Measurements from ENCODE around the gene NRP2. TPM values are rescaled to one million over a fixed set of nuclear protein-coding genes. Genes with fewer than 3 reads are reported as not detected.

The NRP2 gene
- polyA plus RNA-seq, 4 donors = 59.5 to 70.4 (median 62.3) TPM

- no peak for DNase-seq (ENCODE audit: low read depth in 4 of 4, low spot score in 2 of 4)
Measured at GRCh38 chr2:205768815-205769494, 86.7 kb downstream of the NRP2 start.

GRCh38 chr2:205769495-205769850 is 87.2 kb downstream of the NRP2 start:
- DNase-seq (ENCODE audit: low read depth in 4 of 4, low spot score in 2 of 4) = no peak

- no peak for DNase-seq (ENCODE audit: low read depth in 4 of 4, low spot score in 2 of 4)
Measured at GRCh38 chr2:205769879-205770278, 87.6 kb downstream of the NRP2 start.

GRCh38 chr2:205770577-205770976 is 88.3 kb downstream of the NRP2 start:
- no peak for DNase-seq (ENCODE audit: low read depth in 4 of 4, low spot score in 2 of 4)

GRCh38 chr2:205771031-205771430 is 88.7 kb downstream of the NRP2 start:
- no peak for DNase-seq (ENCODE audit: low read depth in 4 of 4, low spot score in 2 of 4)

- DNase-seq (ENCODE audit: low read depth in 4 of 4, low spot score in 2 of 4) = no peak
Measured at GRCh38 chr2:205771666-205772065, 89.4 kb downstream of the NRP2 start.

GRCh38 chr2:205772983-205773382 is 90.7 kb downstream of the NRP2 start:
- no peak for DNase-seq (ENCODE audit: low read depth in 4 of 4, low spot score in 2 of 4)

GRCh38 chr2:205773989-205774388 is 91.7 kb downstream of the NRP2 start:
- DNase-seq (ENCODE audit: low read depth in 4 of 4, low spot score in 2 of 4) = no peak

- no peak for DNase-seq (ENCODE audit: low read depth in 4 of 4, low spot score in 2 of 4)
Measured at GRCh38 chr2:205775097-205775877, 93.0 kb downstream of the NRP2 start.

- no peak for DNase-seq (ENCODE audit: low read depth in 4 of 4, low spot score in 2 of 4)
Measured at GRCh38 chr2:205776139-205776538, 93.8 kb downstream of the NRP2 start.

- no peak for DNase-seq (ENCODE audit: low read depth in 4 of 4, low spot score in 2 of 4)
Measured at GRCh38 chr2:205776720-205777119, 94.4 kb downstream of the NRP2 start.

- DNase-seq (ENCODE audit: low read depth in 4 of 4, low spot score in 2 of 4) = no peak
Measured at GRCh38 chr2:205778356-205778755, 96.1 kb downstream of the NRP2 start.

- DNase-seq (ENCODE audit: low read depth in 4 of 4, low spot score in 2 of 4) = no peak
Measured at GRCh38 chr2:205780645-205781044, 98.3 kb downstream of the NRP2 start.

- DNase-seq (ENCODE audit: low read depth in 4 of 4, low spot score in 2 of 4) = no peak
Measured at GRCh38 chr2:205781244-205781931, 99.1 kb downstream of the NRP2 start.

GRCh38 chr2:205782941-205783340 is 100.6 kb downstream of the NRP2 start:
- DNase-seq (ENCODE audit: low read depth in 4 of 4, low spot score in 2 of 4) = no peak

- DNase-seq (ENCODE audit: low read depth in 4 of 4, low spot score in 2 of 4) = no peak
Measured at GRCh38 chr2:205783872-205784499, 101.7 kb downstream of the NRP2 start.

- DNase-seq (ENCODE audit: low read depth in 4 of 4, low spot score in 2 of 4) = no peak
Measured at GRCh38 chr2:205785507-205786260, 103.4 kb downstream of the NRP2 start.

GRCh38 chr2:205786976-205787375 is 104.7 kb downstream of the NRP2 start:
- no peak for DNase-seq (ENCODE audit: low read depth in 4 of 4, low spot score in 2 of 4)

- DNase-seq (ENCODE audit: low read depth in 4 of 4, low spot score in 2 of 4) = no peak
Measured at GRCh38 chr2:205787761-205788160, 105.5 kb downstream of the NRP2 start.

- DNase-seq (ENCODE audit: low read depth in 4 of 4, low spot score in 2 of 4) = no peak
Measured at GRCh38 chr2:205789906-205790305, 107.6 kb downstream of the NRP2 start.
